SH-SY5Y (cell line): ENCODE results near the gene GAS2.

Source experiments
- GATA2 ChIP-seq: IDR thresholded peaks from 2 replicates; pipeline ENCODE4 v1.6.1; 2011; ENCODE audit warnings: mild to moderate bottlenecking, low read depth, low read length
- GATA3 ChIP-seq: IDR thresholded peaks from 2 replicates; pipeline ENCODE4 v1.6.1; 2011; ENCODE audit warnings: low read depth, mild to moderate bottlenecking, low read length, moderate library complexity

DNA sequence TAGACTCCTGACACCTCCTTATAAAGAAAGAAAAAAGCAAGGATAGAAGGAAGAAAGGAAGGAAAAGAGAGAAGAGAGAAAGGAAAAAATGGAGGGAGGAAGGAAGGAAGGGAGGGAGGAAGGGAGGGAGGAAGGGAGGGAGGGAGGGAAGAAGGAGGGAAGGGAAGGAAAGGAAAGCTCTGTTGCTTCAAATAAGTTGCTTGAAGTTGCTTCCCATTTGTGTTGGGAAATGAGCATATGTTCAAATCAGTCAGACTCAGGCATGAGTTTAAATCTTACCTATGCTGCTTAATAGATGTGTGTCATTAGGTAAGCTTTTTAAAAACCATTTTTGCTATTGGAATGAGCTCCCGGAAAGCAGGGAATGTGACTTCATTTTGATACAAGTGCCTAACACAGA, 6.6 kb upstream of the GAS2 start:
- no peak for TF ChIP-seq GATA2
- no peak for TF ChIP-seq GATA3
